Mesodermal cell (in vitro differentiated cells): ENCODE measurements around the gene PRCP.

Source experiments
- H3K27ac ChIP-seq: 2 replicates; pipeline ENCODE4 v1.7.0; 2013; ENCODE audit warnings: mild to moderate bottlenecking, low read depth, low read length, moderate library complexity; ENCODE audit not compliant: severe bottlenecking
- H3K36me3 ChIP-seq: 2 replicates; pipeline ENCODE4 v1.7.1; 2013; ENCODE audit warnings: mild to moderate bottlenecking, low read length, moderate library complexity; ENCODE audit not compliant: control insufficient read depth, insufficient read depth
- H3K4me1 ChIP-seq: one replicate; pipeline ENCODE4 v1.7.1; 2013; ENCODE audit warnings: mild to moderate bottlenecking, low read length; ENCODE audit not compliant: insufficient read depth, control insufficient read depth, poor library complexity, severe bottlenecking
- H3K4me3 ChIP-seq: 2 replicates; pipeline ENCODE4 v1.7.0; 2013; ENCODE audit warnings: low read length, control low read depth, mild to moderate bottlenecking; ENCODE audit not compliant: insufficient read depth, poor library complexity, severe bottlenecking; ENCODE audit errors: extremely low read depth
- H3K9me3 ChIP-seq: 2 replicates; pipeline ENCODE4 v1.7.1; 2013; ENCODE audit warnings: mild to moderate bottlenecking, low read length, moderate library complexity; ENCODE audit not compliant: control insufficient read depth
- WGBS, 2 experiments: methylation state at CpG; one replicate each; pipeline ENCODE4 v1.1.5; 2013; ENCODE audit warnings: missing lambda C conversion rate in 2 of 2; ENCODE audit not compliant: insufficient coverage in 2 of 2; 5-methylcytosine and 5-hydroxymethylcytosine counted together

Gene PRCP

DNA sequence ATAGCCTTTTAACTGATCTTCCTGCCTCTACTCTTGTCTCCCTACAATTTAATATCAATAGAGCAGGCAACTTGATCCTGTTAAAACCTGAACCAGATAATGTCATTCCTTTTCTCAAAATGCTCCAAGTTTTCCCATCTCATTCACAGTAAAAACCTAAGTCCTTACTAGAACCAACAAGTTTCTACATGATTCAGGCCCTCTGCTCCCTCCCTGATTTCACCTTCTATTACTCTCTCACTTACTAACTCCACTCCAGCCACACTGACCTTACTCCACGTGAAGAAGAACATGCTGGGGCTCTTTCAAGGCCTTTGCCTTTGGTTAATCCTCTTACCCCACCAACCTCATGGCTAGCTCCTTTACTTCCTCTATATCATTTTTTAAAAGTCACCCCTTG, 71.1 kb downstream of the PRCP start:
- 67 to 75% methylated on average over 1 of the region's 1 CpG for WGBS, 2 experiments
- no peak overlapping the region for H3K4me3 ChIP-seq

DNA sequence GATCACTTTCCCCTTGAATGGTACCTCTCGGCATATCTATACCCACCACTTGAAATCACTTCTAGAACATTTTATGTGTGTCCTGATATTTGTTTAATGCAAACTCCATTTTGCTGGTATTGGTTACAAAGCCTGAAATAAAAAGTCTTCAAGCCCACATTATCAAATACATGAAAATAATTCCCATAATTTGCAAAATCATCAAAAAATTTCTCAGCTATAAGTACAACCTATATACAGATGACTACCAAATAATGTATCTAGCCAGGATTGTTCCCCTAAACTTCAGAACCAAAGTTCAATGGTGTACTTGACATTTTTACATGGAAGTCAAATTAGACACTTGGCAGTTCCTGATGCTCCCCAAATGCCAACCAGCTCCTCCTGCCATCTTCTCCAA, 71.8 kb downstream of the PRCP start:
- Histone ChIP-seq H3K27ac (no peak overlapping the region), H3K4me3 (no peak overlapping the region), H3K9me3 (no peaks in the 10 kb centered on the region), H3K4me1 (no peaks in the 10 kb centered on the region), H3K36me3 (peaks cover 8% of the 10 kb centered on the region)
- WGBS, 2 experiments = no CpG with 5 or more reads among the region's 1 CpG

More for the DNA sequence above, 71.1 kb downstream of the PRCP start:
- no peaks in the 10 kb centered on the region for H3K9me3 ChIP-seq
- H3K27ac ChIP-seq = no peak overlapping the region
- H3K36me3 ChIP-seq = peaks cover 8% of the 10 kb centered on the region
- no peaks in the 10 kb centered on the region for H3K4me1 ChIP-seq

- Histone ChIP-seq H3K4me3 (no peak overlapping the region), H3K36me3 (peaks cover 8% of the 10 kb centered on the region)
Measured at GRCh38 chr11:82826526-82826925, 73.7 kb downstream of the PRCP start.

GRCh38 chr11:82823647-82824619, 76.3 kb downstream of the PRCP start:
- Histone ChIP-seq H3K4me1 (no peaks in the 10 kb centered on the region), H3K27ac (no peak overlapping the region), H3K9me3 (no peaks in the 10 kb centered on the region), H3K4me3 (no peak overlapping the region), H3K36me3 (peaks cover 8% of the 10 kb centered on the region)
- WGBS, 2 experiments = 100% methylated on average over 1 of the region's 2 CpGs

More at GRCh38 chr11:82826526-82826925, 73.7 kb downstream of the PRCP start:
- Histone ChIP-seq H3K9me3 (no peaks in the 10 kb centered on the region), H3K27ac (no peak overlapping the region), H3K4me1 (no peaks in the 10 kb centered on the region)

DNA sequence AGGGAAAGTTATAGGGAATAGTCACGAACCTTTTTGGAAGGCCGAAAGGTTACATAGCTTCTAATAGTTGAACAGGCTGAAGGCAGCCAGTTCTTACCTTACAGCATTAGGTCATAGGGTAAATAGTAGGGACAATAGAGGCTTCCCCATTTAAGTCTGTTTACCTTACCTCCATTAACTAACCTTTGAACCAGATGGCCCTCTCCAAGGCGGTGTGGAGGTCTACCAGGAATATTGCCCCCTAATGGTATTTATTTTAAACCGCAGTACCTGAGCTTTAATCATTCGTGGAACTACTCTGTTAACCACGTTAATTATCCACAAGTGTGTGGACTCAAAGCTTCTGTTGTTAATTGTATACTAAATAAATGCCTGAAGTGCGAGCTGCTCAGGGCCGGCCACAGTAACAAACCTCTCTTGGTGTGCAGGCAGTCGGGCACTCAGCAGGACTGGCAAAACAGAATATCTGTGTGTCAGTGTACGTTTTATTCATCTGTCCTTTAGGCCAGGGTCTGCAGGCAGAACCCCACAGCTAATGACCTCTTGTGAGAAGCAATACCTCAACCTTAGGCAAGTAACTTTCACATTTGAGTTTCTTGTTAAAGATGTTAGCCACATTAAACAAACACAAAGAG, 81.7 kb downstream of the PRCP start:
- 89 to 92% methylated on average over 7 of the region's 10 CpGs for WGBS, 2 experiments
- no peaks in the 10 kb centered on the region for H3K9me3 ChIP-seq
- H3K4me1 ChIP-seq = no peaks in the 10 kb centered on the region
- no peaks in the 10 kb centered on the region for H3K36me3 ChIP-seq
- no peak overlapping the region for H3K4me3 ChIP-seq
- no peak overlapping the region for H3K27ac ChIP-seq

DNA sequence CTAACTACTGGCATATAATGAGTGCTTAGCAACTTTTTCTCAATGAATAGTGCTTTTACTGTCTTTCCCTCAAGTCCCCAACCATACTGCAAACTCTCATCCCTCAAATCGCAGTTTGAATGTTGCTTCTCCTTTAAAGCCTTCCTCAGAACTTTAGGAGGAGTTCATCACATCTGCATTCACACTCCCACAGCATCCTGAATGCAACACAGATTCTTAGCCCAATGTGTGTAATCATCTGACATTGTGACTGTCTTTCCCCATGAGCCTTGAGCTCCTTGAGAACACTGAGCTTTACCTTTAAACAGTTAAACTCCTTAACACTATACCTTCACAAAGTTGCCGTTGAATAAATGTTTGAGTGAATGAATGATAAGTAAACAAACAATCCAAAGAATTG, 84.8 kb downstream of the PRCP start:
- no peak overlapping the region for H3K27ac ChIP-seq
- H3K4me1 ChIP-seq = no peaks in the 10 kb centered on the region
- no peaks in the 10 kb centered on the region for H3K36me3 ChIP-seq
- H3K9me3 ChIP-seq = no peaks in the 10 kb centered on the region
- H3K4me3 ChIP-seq = no peak overlapping the region
- WGBS, 2 experiments = 80 to 91% methylated on average over 1 of the region's 2 CpGs

DNA sequence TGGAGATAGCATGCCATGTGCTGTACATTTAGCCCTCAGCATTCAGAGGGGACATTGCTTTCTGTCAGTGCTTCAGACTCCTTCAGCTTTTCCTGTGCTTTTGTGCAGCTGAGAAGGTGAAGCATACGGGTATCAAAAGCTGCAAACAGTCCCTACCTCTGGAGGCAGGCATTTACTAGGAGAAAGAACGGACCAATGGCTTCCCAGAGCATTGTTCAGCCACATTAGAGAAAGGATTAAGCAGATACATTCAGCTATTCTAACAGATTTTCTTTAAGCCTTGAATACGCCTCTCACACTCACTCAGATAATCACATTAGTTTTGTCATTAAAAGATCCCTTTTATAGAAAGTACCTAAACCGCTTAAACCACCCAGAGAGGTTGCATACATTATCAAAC, 85.9 kb downstream of the PRCP start:
- WGBS, 2 experiments = 40 to 76% methylated on average over 2 of the region's 4 CpGs
- H3K4me3 ChIP-seq = no peak overlapping the region
- H3K4me1 ChIP-seq = no peaks in the 10 kb centered on the region
- H3K36me3 ChIP-seq = no peaks in the 10 kb centered on the region
- H3K9me3 ChIP-seq = no peaks in the 10 kb centered on the region
- H3K27ac ChIP-seq = no peak overlapping the region

GRCh38 chr11:82811369-82811768, 88.9 kb downstream of the PRCP start:
- Histone ChIP-seq H3K9me3 (no peaks in the 10 kb centered on the region), H3K4me3 (no peak overlapping the region), H3K27ac (no peak overlapping the region), H3K36me3 (no peaks in the 10 kb centered on the region), H3K4me1 (no peaks in the 10 kb centered on the region)
- 70 to 77% methylated on average over 5 to 8 of the region's 8 CpGs for WGBS, 2 experiments

GRCh38 chr11:82810738-82811137, 89.5 kb downstream of the PRCP start:
- Histone ChIP-seq H3K36me3 (no peaks in the 10 kb centered on the region), H3K4me3 (no peak overlapping the region), H3K27ac (no peak overlapping the region), H3K4me1 (no peaks in the 10 kb centered on the region), H3K9me3 (no peaks in the 10 kb centered on the region)
- 71 to 77% methylated on average over 1 of the region's 3 CpGs for WGBS, 2 experiments

DNA sequence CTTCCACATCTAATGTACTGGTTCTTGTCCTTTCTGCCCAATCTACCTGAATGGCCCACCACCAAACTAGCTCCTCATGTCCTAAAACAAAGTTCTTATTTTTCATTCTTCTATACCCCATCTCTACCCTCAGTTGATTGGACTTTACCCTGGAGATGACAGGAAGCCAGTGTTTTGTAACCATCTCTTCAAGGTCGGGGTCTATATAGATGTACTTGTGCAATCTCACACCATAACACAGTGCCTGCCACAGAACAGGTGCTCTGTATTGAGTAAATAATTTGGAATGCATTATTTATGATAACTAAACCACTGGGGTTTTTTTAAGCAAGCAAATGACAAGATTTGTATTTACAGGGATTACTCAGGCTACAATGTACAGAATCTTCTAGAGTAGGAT, 89.9 kb downstream of the PRCP start:
- Histone ChIP-seq H3K4me3 (no peak overlapping the region), H3K4me1 (no peaks in the 10 kb centered on the region), H3K9me3 (no peaks in the 10 kb centered on the region), H3K27ac (no peak overlapping the region), H3K36me3 (no peaks in the 10 kb centered on the region)
- WGBS, 2 experiments = no CpG with 5 or more reads among the region's 1 CpG

DNA sequence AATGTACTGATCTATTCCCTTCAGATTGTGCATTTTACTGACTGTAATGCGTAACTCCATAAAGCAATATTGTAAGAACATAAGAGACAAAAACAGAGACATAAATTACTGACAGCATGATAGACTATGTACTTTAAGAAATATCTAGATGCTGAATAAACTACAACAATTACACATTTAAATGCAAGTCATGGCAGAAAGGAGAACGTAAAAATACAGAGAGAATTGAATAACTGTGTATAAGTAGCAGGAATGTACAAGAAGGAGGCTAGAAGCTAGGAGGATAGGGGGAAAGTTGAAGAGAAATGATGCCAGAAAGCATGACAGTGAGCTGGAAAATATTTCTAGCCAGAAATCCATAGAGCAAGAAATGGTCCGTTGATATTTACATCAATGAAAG, 92.6 kb downstream of the PRCP start:
- no peak overlapping the region for H3K4me3 ChIP-seq
- H3K27ac ChIP-seq = no peak overlapping the region
- WGBS, 2 experiments = 83 to 92% methylated on average over 1 to 2 of the region's 3 CpGs
- H3K36me3 ChIP-seq = no peaks in the 10 kb centered on the region
- no peaks in the 10 kb centered on the region for H3K4me1 ChIP-seq
- no peaks in the 10 kb centered on the region for H3K9me3 ChIP-seq
